ENCODE results near the gene CCDC12.

Gene CCDC12

GRCh38 chr3:46946856-46947545, 29.5 kb downstream of the CCDC12 start:
- Histone ChIP-seq H3K4me1 (peaks cover 0 to 76% (median 50%) of the 10 kb centered on the region in 4 donors), H3K4me3 (no peak overlapping the region), H3K27ac (peak overlapping the region in 1 of 2 donors; percentile 45), H3K9me3 (no peaks in the 10 kb centered on the region), H3K27me3 (no peaks in the 10 kb centered on the region), H3K36me3 (no peaks in the 10 kb centered on the region)
- TF ChIP-seq CTCF (IDR thresholded peaks at IDR 0.05): no peak
- no peak for DNase-seq
- intact Hi-C loops (cut with DNase I; ENCODE audit: low total_unique reads): no loop called here

GRCh38 chr3:46946416-46946815, 30.1 kb downstream of the CCDC12 start:
- H3K4me1 ChIP-seq: peaks cover 0 to 76% (median 50%) of the 10 kb centered on the region in 4 donors
- H3K27ac ChIP-seq: no peak overlapping the region
- no peak for DNase-seq

GRCh38 chr3:46944191-46944590, 32.4 kb downstream of the CCDC12 start:
- Histone ChIP-seq H3K9me3 (no peaks in the 10 kb centered on the region), H3K4me1 (peaks cover 0 to 59% (median 38%) of the 10 kb centered on the region in 4 donors), H3K27ac (no peak overlapping the region), H3K36me3 (peaks cover 0 to 19% (median 10%) of the 10 kb centered on the region in 3 donors), H3K27me3 (no peaks in the 10 kb centered on the region), H3K4me3 (no peak overlapping the region)
- intact Hi-C loops (cut with DNase I; ENCODE audit: low total_unique reads): no loop called here
- no peak for DNase-seq
- TF ChIP-seq CTCF (IDR thresholded peaks at IDR 0.05): no peak

More at GRCh38 chr3:46946416-46946815, 30.1 kb downstream of the CCDC12 start:
- H3K9me3 ChIP-seq: no peaks in the 10 kb centered on the region
- intact Hi-C loops (cut with DNase I; ENCODE audit: low total_unique reads): no loop called here
- H3K36me3 ChIP-seq: no peaks in the 10 kb centered on the region
- no peak for TF ChIP-seq CTCF (IDR thresholded peaks at IDR 0.05)
- H3K27me3 ChIP-seq: no peaks in the 10 kb centered on the region
- H3K4me3 ChIP-seq: no peak overlapping the region

GRCh38 chr3:46943237-46944187, 33.0 kb downstream of the CCDC12 start:
- DNase-seq: no peak
- no peak for TF ChIP-seq CTCF (IDR thresholded peaks at IDR 0.05)
- H3K4me3 ChIP-seq: no peak overlapping the region
- no peaks in the 10 kb centered on the region for H3K27me3 ChIP-seq
- H3K4me1 ChIP-seq: peaks cover 0 to 52% (median 32%) of the 10 kb centered on the region in 4 donors
- no peak overlapping the region for H3K27ac ChIP-seq
- H3K9me3 ChIP-seq: no peaks in the 10 kb centered on the region
- intact Hi-C loops (cut with DNase I; ENCODE audit: low total_unique reads): no loop called here
- H3K36me3 ChIP-seq: peaks cover 0 to 26% (median 13%) of the 10 kb centered on the region in 3 donors

- H3K36me3 ChIP-seq: peaks cover 6 to 34% (median 19%) of the 10 kb centered on the region in 3 donors
- H3K4me1 ChIP-seq: peaks cover 0 to 43% (median 23%) of the 10 kb centered on the region in 4 donors
- no peak for TF ChIP-seq CTCF (IDR thresholded peaks at IDR 0.05)
- H3K9me3 ChIP-seq: no peaks in the 10 kb centered on the region
- no peak overlapping the region for H3K4me3 ChIP-seq
- intact Hi-C loops (cut with DNase I; ENCODE audit: low total_unique reads): no loop called here
- H3K27ac ChIP-seq: no peak overlapping the region
- peak in 1 of 2 donors; percentile 41 for DNase-seq
- no peaks in the 10 kb centered on the region for H3K27me3 ChIP-seq
Measured at GRCh38 chr3:46942481-46943236, 33.9 kb downstream of the CCDC12 start.

Data from tibial artery (tissue), 4 donors.